H1 (cell line): ENCODE data around the gene FAM193B. TPM values are rescaled to one million over a fixed set of nuclear protein-coding genes. Genes with fewer than 3 reads are reported as not detected.
A peak's percentile ranks its signal among the peaks of the same experiment; 100 is the strongest.

Source experiments
- CTCF ChIA-PET: fragments of 300-600 bp; sonication (Branson Sonifier 250); formaldehyde crosslinking; loops from one replicate; lab custom pipeline; 2021; ENCODE audit not compliant: partially characterized antibody; lab: Charles Lee
- POLR2A ChIA-PET: fragments of 300-600 bp; sonication (Branson Sonifier 250); formaldehyde crosslinking; loops from one replicate; lab custom pipeline; 2021; ENCODE audit warnings: inconsistent platforms; ENCODE audit not compliant: partially characterized antibody; lab: Charles Lee
- DNase-seq, 2 experiments: peaks; one replicate each; pipeline versions ENCODE4 v3.0.0 to v3.0.0-alpha.2; 2010 to 2022; ENCODE audit warnings: low spot score in 2 of 2, low read depth in 1 of 2, mixed read lengths in 1 of 2
- FAIRE-seq: peaks from 2 replicates; lab custom pipeline; 2011; peaks lifted over from hg19 to GRCh38; lab: Jason Lieb, UNC
- H2AFZ ChIP-seq: 2 replicates; pipeline ENCODE4 v1.8.1; 2012; ENCODE audit warnings: low read length, inconsistent platforms
- H2AK5ac ChIP-seq: 2 replicates; pipeline ENCODE4 v1.6.1; 2013; ENCODE audit warnings: low read depth, low read length
- H2BK120ac ChIP-seq: replicated peaks from 2 replicates; pipeline ENCODE3; 2013; ENCODE audit warnings: low read depth, low read length, inconsistent platforms
- H2BK12ac ChIP-seq: 2 replicates; pipeline ENCODE4 v1.6.1; 2013; ENCODE audit warnings: low read depth, low read length
- H2BK15ac ChIP-seq: 2 replicates; pipeline ENCODE4 v1.6.1; 2013; ENCODE audit warnings: low read length
- H2BK20ac ChIP-seq: 2 replicates; pipeline ENCODE4 v1.6.1; 2013; ENCODE audit warnings: low read length
- H2BK5ac ChIP-seq: 2 replicates; pipeline ENCODE4 v1.6.1; 2013; ENCODE audit warnings: low read depth, low read length
- H3K14ac ChIP-seq: 2 replicates; pipeline ENCODE4 v1.6.1; 2013; ENCODE audit warnings: inconsistent platforms; ENCODE audit not compliant: insufficient read length
- H3K18ac ChIP-seq: 2 replicates; pipeline ENCODE4 v1.6.1; 2013; ENCODE audit warnings: low read length; ENCODE audit errors: extremely low read depth
- H3K23ac ChIP-seq: 2 replicates; pipeline ENCODE4 v1.6.1; 2013; ENCODE audit warnings: inconsistent platforms; ENCODE audit not compliant: insufficient read length
- H3K23me2 ChIP-seq: 2 replicates; pipeline ENCODE4 v1.6.1; 2013; ENCODE audit warnings: low read depth, low read length
- H3K27ac ChIP-seq: 2 replicates; pipeline ENCODE4 v1.6.1; 2011; ENCODE audit warnings: low read depth, low read length, inconsistent platforms
- H3K27me3 ChIP-seq, 4 experiments: replicated peaks in 1 of 4; 1 replicate in 1 of 4; 2 replicates in 3 of 4; pipeline versions ENCODE4 v1.6.1 to v1.8.1; 2011 to 2013; ENCODE audit warnings: low read length in 3 of 4, mild to moderate bottlenecking in 3 of 4, inconsistent platforms in 2 of 4, mixed read lengths in 2 of 4, moderate library complexity in 1 of 4; ENCODE audit not compliant: control insufficient read depth in 3 of 4, insufficient read depth in 3 of 4; ENCODE audit errors: extremely low read depth in 1 of 4
- H3K36me3 ChIP-seq, 4 experiments: 2 replicates each; pipeline versions ENCODE4 v1.6.1 to v1.8.1; 2011 to 2013; ENCODE audit warnings: mild to moderate bottlenecking in 4 of 4, low read length in 3 of 4, moderate library complexity in 2 of 4, control low read depth in 1 of 4, inconsistent platforms in 1 of 4; ENCODE audit not compliant: insufficient read depth in 4 of 4, control insufficient read depth in 2 of 4
- H3K4ac ChIP-seq: replicated peaks from 2 replicates; pipeline ENCODE3; 2013; ENCODE audit warnings: low read length, low read depth, mixed read lengths, inconsistent platforms; ENCODE audit not compliant: insufficient read length
- H3K4me1 ChIP-seq, 4 experiments: replicated peaks in 1 of 4; 1 replicate in 1 of 4; 2 replicates in 3 of 4; pipeline versions ENCODE4 v1.6.1 to v1.8.1; 2011 to 2013; ENCODE audit warnings: low read length in 3 of 4, inconsistent platforms in 2 of 4, mixed read lengths in 1 of 4; ENCODE audit not compliant: insufficient read depth in 4 of 4, control insufficient read depth in 3 of 4
- H3K4me2 ChIP-seq, 2 experiments: 2 replicates each; pipeline versions ENCODE4 v1.6.1 to v1.8.1; 2011 to 2013; ENCODE audit warnings: low read depth in 2 of 2, low read length in 2 of 2, control low read depth in 1 of 2, inconsistent platforms in 1 of 2, mild to moderate bottlenecking in 1 of 2; ENCODE audit not compliant: insufficient read depth in 1 of 2
- H3K4me3 ChIP-seq, 4 experiments: fragments of 200-600, 300-600 bp in 1 of 4; sonication (generic), shearing (Covaris generic), sonication (Bioruptor Twin) in 1 of 4; 2 replicates each; pipeline versions ENCODE4 v1.5.1 to v1.8.1; 2011 to 2016; ENCODE audit warnings: low read length in 4 of 4, low read depth in 3 of 4, control low read depth in 2 of 4, inconsistent platforms in 2 of 4, mild to moderate bottlenecking in 2 of 4, mixed read lengths in 1 of 4, moderate library complexity in 1 of 4; ENCODE audit not compliant: insufficient read depth in 2 of 4; ENCODE audit errors: extremely low read depth in 1 of 4
- H3K56ac ChIP-seq: replicated peaks from 2 replicates; pipeline ENCODE3; 2013; ENCODE audit warnings: low read depth, mild to moderate bottlenecking, mixed read lengths, low read length, inconsistent platforms; ENCODE audit not compliant: insufficient read length
- H3K79me1 ChIP-seq: 2 replicates; pipeline ENCODE4 v1.6.1; 2013; ENCODE audit warnings: low read depth, low read length, control low read depth
- H3K79me2 ChIP-seq, 2 experiments: 2 replicates each; pipeline versions ENCODE4 v1.6.1 to v1.8.1; 2012 to 2013; ENCODE audit warnings: low read length in 2 of 2, mild to moderate bottlenecking in 2 of 2, inconsistent platforms in 1 of 2; ENCODE audit not compliant: insufficient read depth in 2 of 2, control insufficient read depth in 1 of 2
- H3K9ac ChIP-seq, 4 experiments: replicated peaks in 1 of 4; 1 replicate in 1 of 4; 2 replicates in 3 of 4; pipeline versions ENCODE4 v1.6.1 to v1.8.1; 2011 to 2013; ENCODE audit warnings: low read depth in 3 of 4, low read length in 3 of 4, control low read depth in 2 of 4, mild to moderate bottlenecking in 2 of 4, moderate library complexity in 2 of 4, inconsistent platforms in 1 of 4; ENCODE audit errors: extremely low read depth in 1 of 4
- H3K9me3 ChIP-seq, 2 experiments: 2 replicates each; pipeline versions ENCODE4 v1.6.1 to v1.8.1; 2012 to 2013; ENCODE audit warnings: mild to moderate bottlenecking in 2 of 2, moderate library complexity in 2 of 2, control low read depth in 1 of 2, inconsistent platforms in 1 of 2, low read depth in 1 of 2, low read length in 1 of 2, mixed read lengths in 1 of 2; ENCODE audit not compliant: insufficient read depth in 2 of 2
- H4K20me1 ChIP-seq, 2 experiments: replicated peaks in 1 of 2; 2 replicates each; pipeline versions ENCODE3 to v1.8.1; 2011 to 2013; ENCODE audit warnings: inconsistent platforms in 2 of 2, low read length in 2 of 2, mild to moderate bottlenecking in 1 of 2; ENCODE audit not compliant: insufficient read depth in 2 of 2, control insufficient read depth in 1 of 2
- H4K5ac ChIP-seq: 2 replicates; pipeline ENCODE4 v1.6.1; 2013; ENCODE audit warnings: low read length, low read depth, mixed read lengths, inconsistent platforms; ENCODE audit not compliant: insufficient read length
- H4K8ac ChIP-seq: 2 replicates; pipeline ENCODE4 v1.8.0; 2013; ENCODE audit warnings: mild to moderate bottlenecking, moderate library complexity, low read length, inconsistent platforms; ENCODE audit not compliant: insufficient read depth; ENCODE audit errors: extremely low read depth
- H4K91ac ChIP-seq: replicated peaks from 2 replicates; pipeline ENCODE3; 2013; ENCODE audit warnings: low read length, mixed read lengths, inconsistent platforms; ENCODE audit not compliant: insufficient read length
- BCL11A ChIP-seq, 2 experiments: IDR thresholded peaks; one replicate each; pipeline ENCODE4 v1.6.1; 2011; ENCODE audit warnings: low read depth in 2 of 2, low read length in 2 of 2, mild to moderate bottlenecking in 2 of 2
- GABPA ChIP-seq: IDR thresholded peaks from 2 replicates; pipeline ENCODE4 v1.6.1; 2011; ENCODE audit warnings: mild to moderate bottlenecking, low read length, moderate library complexity, borderline replicate concordance; ENCODE audit not compliant: insufficient read depth
- POLR2AphosphoS5 ChIP-seq: IDR thresholded peaks from 2 replicates; pipeline ENCODE4 v1.6.1; 2011; ENCODE audit warnings: low read depth, low read length
- WGBS, 2 experiments: shearing (Covaris generic) in 1 of 2; methylation state at CpG; one replicate each; pipeline versions ENCODE4 v1.1.6 to v1.1.7; 2013 to 2015; ENCODE audit warnings: low lambda C conversion rate in 2 of 2, mixed read lengths in 2 of 2, inconsistent platforms in 1 of 2, low coverage in 1 of 2, missing lambda C conversion rate in 1 of 2; ENCODE audit not compliant: insufficient replicate concordance in 2 of 2, insufficient coverage in 1 of 2, insufficient read length in 1 of 2; ENCODE audit errors: extremely low coverage in 1 of 2, missing lambda C conversion rate in 1 of 2; 5-methylcytosine and 5-hydroxymethylcytosine counted together
- polyA plus RNA-seq, 7 experiments: library from polyadenylated mRNA; depleted of rRNA in 3 of 7; stranded (reverse) in 5 of 7; unstranded in 2 of 7; fragments of >200 nt in 5 of 7; fragments of 200-250 nt in 2 of 7; gene quantifications; 1 replicate in 5 of 7; 2 replicates in 1 of 7; 4 replicates in 1 of 7; pipeline versions ENCODE4 v1.2.1 to v1.2.3, GENCODE V29; 2011 to 2013; ENCODE audit warnings: missing spikeins in 2 of 7, mixed read lengths in 2 of 7
- total RNA-seq: library from RNA; stranded (reverse); fragmentation: NEBNext Ultra II Directional; extraction: Animal tissue kit (Norgen Biotek cat#: 25700); gene quantifications from 2 replicates; pipeline ENCODE4 v1.2.1, GENCODE V29; 2021
- TF ChIP-seq, protein P1 (sequence below), 3 experiments: IDR thresholded peaks; 1 replicate in 2 of 3; 2 replicates in 1 of 3; pipeline versions ENCODE4 v1.5.1 to v1.6.1; 2011; ENCODE audit warnings: low read length in 3 of 3, mild to moderate bottlenecking in 3 of 3, inconsistent platforms in 2 of 3, low read depth in 1 of 3, moderate library complexity in 1 of 3; ENCODE audit not compliant: insufficient read depth in 1 of 3; ENCODE audit errors: control extremely low read depth in 1 of 3

Gene FAM193B
- total and polyA plus RNA-seq, 2 of the 8 experiments (the other 6 are each of a cell fraction or from before 2014, with no cell fraction given): 49.9 to 69.8 TPM

DNA sequence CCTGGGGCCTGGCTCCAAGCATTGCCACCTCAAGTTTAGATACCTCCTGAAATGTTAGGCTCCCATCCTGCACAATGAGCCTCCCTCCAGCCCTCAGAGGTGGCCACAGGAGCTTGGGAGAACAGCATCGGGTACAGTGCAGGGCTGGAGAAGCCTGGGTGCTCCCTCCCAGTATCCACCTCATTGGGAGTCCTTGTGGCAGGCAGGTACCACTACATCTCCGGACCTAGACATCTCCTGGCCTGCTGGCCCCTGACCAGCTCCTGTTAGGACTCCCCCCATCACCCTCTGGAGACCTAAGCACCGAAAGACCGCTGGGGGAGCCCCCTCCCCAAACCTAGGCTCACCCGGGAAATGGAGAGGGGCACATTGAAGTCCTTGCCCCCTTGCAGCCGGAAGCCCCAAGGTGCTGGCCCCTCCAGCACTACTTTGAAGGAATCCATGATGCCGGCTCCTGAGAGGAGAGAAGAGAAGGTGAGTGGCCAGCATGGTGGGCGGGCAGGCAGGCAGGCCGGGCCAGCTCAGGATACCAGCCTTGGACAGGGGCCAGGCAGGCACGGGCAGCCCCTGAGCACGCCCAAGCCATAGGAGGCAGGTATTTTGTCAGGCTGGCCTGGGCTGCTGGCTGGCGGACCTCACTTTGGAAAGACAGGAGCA lies 58.2 kb downstream of the FAM193B start:
- Histone ChIP-seq H4K91ac (peak overlapping the region; percentile 88), H3K4me2 (peak overlapping the region; percentile 88 to 91), H2BK120ac (peak overlapping the region; percentile 16), H4K5ac (peak overlapping the region; percentile 89), H4K8ac (peak overlapping the region; percentile 84; the same call in 1 of the 2 replicates), H3K27me3 (peaks cover 2 to 12% (median 11%) of the 10 kb centered on the region in 4 experiments; a peak in 6 of 7 replicates), H3K14ac (no peak overlapping the region), H3K23ac (no peak overlapping the region), H3K79me2 (peaks cover 0 to 8% of the 10 kb centered on the region in 2 experiments; a peak in 1 of 4 replicates), H3K18ac (peak overlapping the region; percentile 91), H2BK12ac (peak overlapping the region; percentile 85; the same call in 1 of the 2 replicates), H3K4me3 (peak overlapping the region; percentile 61 to 83 (median 68)), H2AFZ (no peak overlapping the region), H3K9ac (peak overlapping the region; percentile 46 to 93 (median 84)), H3K79me1 (no peaks in the 10 kb centered on the region; the same call in 1 of the 2 replicates), H4K20me1 (peaks cover 3 to 4% of the 10 kb centered on the region in 2 experiments), H3K9me3 (no peaks in the 10 kb centered on the region), H3K4me1 (peaks cover 0 to 30% (median 26%) of the 10 kb centered on the region in 4 experiments; a peak in 6 of 7 replicates), H2AK5ac (0 out of 2 replicates have a peak overlapping the region, but pooled peaks have one; percentile 41), H2BK15ac (peak overlapping the region; percentile 49; the same call in 1 of the 2 replicates), H3K23me2 (peaks cover 10% of the 10 kb centered on the region), H3K4ac (peak overlapping the region; percentile 93), H2BK20ac (no peak overlapping the region; the same call in 1 of the 2 replicates), H3K27ac (peak overlapping the region; percentile 98), H2BK5ac (peak overlapping the region; percentile 91; the same call in 1 of the 2 replicates), H3K36me3 (peaks cover 0 to 6% (median 5%) of the 10 kb centered on the region in 4 experiments; a peak in 4 of 8 replicates), H3K56ac (peak overlapping the region; percentile 70)
- FAIRE-seq (no peak), DNase-seq (peak in 1 of 2 experiments; percentile 71)
- 41% methylated on average over 12 of the region's 12 CpGs; no CpG with 5 or more reads in 1 of the 2 experiments for WGBS, 2 experiments
- ChIA-PET CTCF (interaction anchor here (0.6 to 12.7 kb wide), 16 partner anchors 9 to 388 kb away, joined by 3 to 306 read pairs (median 4); partner anchors contain the start of genes DDX41, DOK3 and PDLIM7), POLR2A (interaction anchor here (0.6 to 67.5 kb wide), 21 partner anchors 16 to 684 kb away, joined by 3 to 3349 read pairs (median 3); partner anchors contain the start of genes B4GALT7, DBN1, DDX41 and DOK3)
- TF ChIP-seq POLR2AphosphoS5: peak; percentile 6; the same call in 1 of the 2 replicates
- no peak for TF ChIP-seq GABPA
- no peak for TF ChIP-seq BCL11A (IDR thresholded peaks at IDR 0.05; ENCODE audit: low read depth in 2 of 2, low read length in 2 of 2)
- TF ChIP-seq, protein P1, sequence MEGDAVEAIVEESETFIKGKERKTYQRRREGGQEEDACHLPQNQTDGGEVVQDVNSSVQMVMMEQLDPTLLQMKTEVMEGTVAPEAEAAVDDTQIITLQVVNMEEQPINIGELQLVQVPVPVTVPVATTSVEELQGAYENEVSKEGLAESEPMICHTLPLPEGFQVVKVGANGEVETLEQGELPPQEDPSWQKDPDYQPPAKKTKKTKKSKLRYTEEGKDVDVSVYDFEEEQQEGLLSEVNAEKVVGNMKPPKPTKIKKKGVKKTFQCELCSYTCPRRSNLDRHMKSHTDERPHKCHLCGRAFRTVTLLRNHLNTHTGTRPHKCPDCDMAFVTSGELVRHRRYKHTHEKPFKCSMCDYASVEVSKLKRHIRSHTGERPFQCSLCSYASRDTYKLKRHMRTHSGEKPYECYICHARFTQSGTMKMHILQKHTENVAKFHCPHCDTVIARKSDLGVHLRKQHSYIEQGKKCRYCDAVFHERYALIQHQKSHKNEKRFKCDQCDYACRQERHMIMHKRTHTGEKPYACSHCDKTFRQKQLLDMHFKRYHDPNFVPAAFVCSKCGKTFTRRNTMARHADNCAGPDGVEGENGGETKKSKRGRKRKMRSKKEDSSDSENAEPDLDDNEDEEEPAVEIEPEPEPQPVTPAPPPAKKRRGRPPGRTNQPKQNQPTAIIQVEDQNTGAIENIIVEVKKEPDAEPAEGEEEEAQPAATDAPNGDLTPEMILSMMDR (IDR thresholded peaks at IDR 0.05; ENCODE audit: control extremely low read depth in 1 of 3, insufficient read depth in 1 of 3, low read depth in 1 of 3, low read length in 3 of 3): peak in 1 of 3 experiments; percentile 61; a peak in 2 of 4 replicates
